PFSK-1 (cell line): Measurements from ENCODE around the gene SPNS2.

Experiments
- FOXP2 ChIP-seq: optimal IDR thresholded peaks from 2 replicates; pipeline ENCODE3; 2011; ENCODE audit warnings: borderline replicate concordance, control low read depth, inconsistent platforms; ENCODE audit not compliant: insufficient read depth; ENCODE audit errors: extremely low read length, extremely low read depth
- POLR2AphosphoS5 ChIP-seq: IDR thresholded peaks from 2 replicates; pipeline ENCODE4 v1.6.1; 2012; ENCODE audit warnings: low read depth, mild to moderate bottlenecking, control low read depth, low read length, moderate library complexity
- REST ChIP-seq, 2 experiments: IDR thresholded peaks; 2 replicates each; pipeline versions ENCODE4 v1.6.1 to v1.8.0; 2011 to 2012; ENCODE audit warnings: low read depth in 2 of 2, low read length in 2 of 2, control low read depth in 1 of 2, inconsistent platforms in 1 of 2, mild to moderate bottlenecking in 1 of 2, moderate library complexity in 1 of 2; ENCODE audit not compliant: insufficient read depth in 1 of 2
- SIN3A ChIP-seq: IDR thresholded peaks from 2 replicates; pipeline ENCODE4 v1.6.1; 2012; ENCODE audit warnings: mild to moderate bottlenecking, low read length, moderate library complexity, borderline replicate concordance; ENCODE audit not compliant: insufficient read depth
- TAF1 ChIP-seq: IDR thresholded peaks from 2 replicates; pipeline ENCODE4 v1.6.1; 2012; ENCODE audit warnings: low read length, control low read depth, borderline replicate concordance; ENCODE audit not compliant: insufficient read depth

DNA sequence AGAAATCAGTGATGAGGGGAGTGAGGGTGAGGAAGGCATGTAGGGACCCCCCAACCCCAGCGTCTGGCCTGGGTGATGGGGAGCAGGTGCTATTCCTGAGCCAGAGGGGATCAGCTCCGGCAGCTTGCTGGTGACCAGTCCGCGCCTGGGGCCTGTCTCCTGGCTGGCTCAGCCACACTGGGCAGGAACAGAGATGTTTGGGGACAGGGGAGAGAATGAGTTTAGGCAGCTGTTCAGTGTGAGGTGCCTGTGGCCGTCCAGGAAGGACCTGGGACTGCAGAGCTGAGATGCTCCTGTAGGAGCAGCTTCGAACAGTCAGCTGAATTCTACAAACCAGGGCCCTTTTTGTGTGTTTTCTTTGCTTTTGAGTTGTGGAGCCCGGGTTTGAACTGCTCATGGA, 23.2 kb upstream of the SPNS2 start:
- no peak for TF ChIP-seq TAF1
- no peak for TF ChIP-seq REST (IDR thresholded peaks at IDR 0.05; ENCODE audit: insufficient read depth in 1 of 2, low read depth in 2 of 2, low read length in 2 of 2)
- no peak for TF ChIP-seq POLR2AphosphoS5
- TF ChIP-seq SIN3A = no peak
- no peak for TF ChIP-seq FOXP2
